Activated CD8-positive, alpha-beta memory T cell treated with anti-CD3 and anti-CD28 coated beads, Interleukin-2, amount 10 ng/mL, durations not matched to agents 7 days and 5 days (primary cell): Measurements from ENCODE around the gene AZU1. TPM values are rescaled to one million over a fixed set of nuclear protein-coding genes. Genes with fewer than 3 reads are reported as not detected.

Experiments used
- ATAC-seq: fragments of 150-1000 bp; cut with Tn5 transposase; one replicate; pipeline ENCODE4 v1.10.0; 2021; ENCODE audit warnings: moderate library complexity
- CTCF ChIA-PET: fragments of 350-600 bp; sonication (Branson Sonifier 250); formaldehyde crosslinking; loops from one replicate; lab custom pipeline; 2021; ENCODE audit warnings: antibody characterized with exemption; lab: Charles Lee
- DNase-seq: peaks from one replicate; pipeline ENCODE4 v3.0.0-alpha.2; 2020
- H3K27ac Mint-ChIP-seq: one replicate; pipeline ENCODE4 v1.8.0; 2021; ENCODE audit warnings: mild to moderate bottlenecking, mixed read lengths
- H3K27me3 Mint-ChIP-seq: one replicate; pipeline ENCODE4 v1.8.0; 2021; ENCODE audit warnings: mixed read lengths
- H3K36me3 Mint-ChIP-seq: one replicate; pipeline ENCODE4 v1.8.0; 2021; ENCODE audit warnings: mild to moderate bottlenecking, mixed read lengths
- H3K4me1 Mint-ChIP-seq: one replicate; pipeline ENCODE4 v1.8.0; 2021; ENCODE audit warnings: mixed read lengths
- H3K4me3 Mint-ChIP-seq: one replicate; pipeline ENCODE4 v1.8.0; 2021; ENCODE audit warnings: mild to moderate bottlenecking, moderate library complexity, mixed read lengths
- H3K9me3 Mint-ChIP-seq: one replicate; pipeline ENCODE4 v1.8.0; 2022; ENCODE audit warnings: low read depth, mixed read lengths
- total RNA-seq, 2 experiments: library from RNA; stranded (reverse); gene quantifications; one replicate each; pipeline ENCODE4 v1.2.3, GENCODE V29; 2021

AZU1 gene
- total RNA-seq, 2 experiments from 2014 or later = not detected

GRCh38 chr19:867301-867793 lies 39.7 kb downstream of the AZU1 start:
- H3K4me1 Mint-ChIP-seq = peaks cover 22% of the 10 kb centered on the region
- CTCF ChIA-PET = no interaction called here
- ATAC-seq (no peak), DNase-seq (no peak)
- no peak overlapping the region for H3K4me3 Mint-ChIP-seq
- H3K27ac Mint-ChIP-seq = no peak overlapping the region
- peaks cover 8% of the 10 kb centered on the region for H3K36me3 Mint-ChIP-seq
- H3K27me3 Mint-ChIP-seq = no peaks in the 10 kb centered on the region
- no peaks in the 10 kb centered on the region for H3K9me3 Mint-ChIP-seq

DNA sequence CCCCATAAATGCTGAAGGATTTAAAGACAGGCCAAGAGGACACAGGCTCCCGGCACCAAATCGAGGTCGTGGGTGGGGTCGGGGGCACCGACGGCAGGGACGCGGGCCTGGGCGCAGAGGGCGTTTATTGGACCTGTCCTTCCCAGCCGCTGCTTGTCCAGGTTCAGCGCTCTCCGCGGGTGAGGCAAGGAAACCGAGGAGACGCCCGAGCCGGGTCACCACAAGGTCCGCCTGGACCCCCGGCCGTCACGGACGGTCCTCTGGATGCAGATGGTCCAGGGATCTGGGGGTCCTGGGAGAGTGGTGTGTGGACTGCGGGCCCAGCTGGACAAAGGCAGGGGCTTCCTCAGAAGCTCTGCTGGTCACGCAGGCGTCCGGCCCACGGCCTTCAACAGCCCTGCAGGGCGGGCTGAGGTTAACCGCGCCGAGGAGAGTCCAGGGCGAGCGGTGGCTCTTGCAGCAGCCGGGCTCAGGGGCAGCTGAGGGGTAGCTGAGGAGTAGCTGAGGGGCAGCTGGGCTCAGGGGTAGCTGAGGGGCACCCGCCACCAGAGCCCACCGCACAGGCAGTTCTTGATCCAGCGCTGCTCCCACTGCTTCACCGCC lies 40.3 kb downstream of the AZU1 start:
- peaks cover 21% of the 10 kb centered on the region for H3K4me1 Mint-ChIP-seq
- DNase-seq (no peak), ATAC-seq (no peak)
- CTCF ChIA-PET = no interaction called here
- no peaks in the 10 kb centered on the region for H3K27me3 Mint-ChIP-seq
- H3K27ac Mint-ChIP-seq = no peak overlapping the region
- peaks cover 8% of the 10 kb centered on the region for H3K36me3 Mint-ChIP-seq
- no peaks in the 10 kb centered on the region for H3K9me3 Mint-ChIP-seq
- no peak overlapping the region for H3K4me3 Mint-ChIP-seq

DNA sequence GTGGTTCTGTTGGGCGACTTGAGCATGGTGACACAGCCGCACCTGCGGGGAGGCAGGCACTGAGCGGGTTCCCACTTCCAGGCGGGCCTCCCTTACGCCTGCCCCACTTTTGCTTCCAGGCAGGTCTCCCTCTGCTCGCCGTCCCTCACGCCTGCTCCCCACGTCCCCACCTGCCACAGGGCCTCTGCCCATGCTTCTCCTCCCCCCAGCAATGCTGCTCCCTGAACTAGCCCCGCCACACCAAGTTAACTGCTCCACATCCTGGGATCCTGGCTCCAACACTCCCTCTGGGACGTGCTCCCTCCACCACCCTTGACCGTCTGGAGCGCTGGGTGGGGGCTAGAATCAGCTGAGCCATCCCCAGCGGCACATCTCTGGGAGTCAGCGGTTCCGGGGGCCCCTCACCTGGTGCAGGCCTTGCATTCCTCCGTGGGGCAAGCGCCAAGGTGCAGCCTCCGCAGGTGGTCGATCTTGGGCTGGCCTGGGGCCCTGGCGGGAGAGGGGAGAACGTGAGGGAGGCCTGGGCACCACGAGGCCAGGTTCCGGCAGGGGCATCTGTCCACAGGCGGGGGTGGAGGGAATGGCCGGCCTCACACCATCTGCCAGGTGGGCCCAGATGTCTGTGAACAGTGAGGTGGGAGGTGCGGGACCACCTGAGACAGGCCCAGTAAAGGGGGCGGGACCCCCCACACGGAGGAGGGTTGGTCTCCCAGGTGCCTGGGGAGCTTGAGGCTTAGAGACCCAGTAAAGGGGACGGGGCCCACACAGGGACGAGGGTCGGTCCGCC lies 41.0 kb downstream of the AZU1 start:
- Mint-ChIP-seq H3K9me3 (no peaks in the 10 kb centered on the region), H3K36me3 (peaks cover 8% of the 10 kb centered on the region), H3K27ac (no peak overlapping the region), H3K4me1 (peaks cover 15% of the 10 kb centered on the region), H3K27me3 (no peaks in the 10 kb centered on the region), H3K4me3 (no peak overlapping the region)
- no peak for DNase-seq
- CTCF ChIA-PET = no interaction called here
- no peak for ATAC-seq

GRCh38 chr19:869245-870177 lies 41.9 kb downstream of the AZU1 start:
- no peak for ATAC-seq
- CTCF ChIA-PET = no interaction called here

GRCh38 chr19:870314-870713 lies 42.7 kb downstream of the AZU1 start:
- DNase-seq = no peak
- no peaks in the 10 kb centered on the region for H3K27me3 Mint-ChIP-seq
- H3K36me3 Mint-ChIP-seq = peaks cover 8% of the 10 kb centered on the region
- CTCF ChIA-PET = no interaction called here
- ATAC-seq = no peak
- H3K9me3 Mint-ChIP-seq = no peaks in the 10 kb centered on the region
- no peak overlapping the region for H3K27ac Mint-ChIP-seq
- H3K4me3 Mint-ChIP-seq = no peak overlapping the region
- H3K4me1 Mint-ChIP-seq = peaks cover 9% of the 10 kb centered on the region

More at GRCh38 chr19:869245-870177, 41.9 kb downstream of the AZU1 start:
- Mint-ChIP-seq H3K36me3 (peaks cover 8% of the 10 kb centered on the region), H3K27me3 (no peaks in the 10 kb centered on the region), H3K4me1 (peaks cover 9% of the 10 kb centered on the region), H3K27ac (peak overlapping the region; percentile 49), H3K9me3 (no peaks in the 10 kb centered on the region), H3K4me3 (no peak overlapping the region)
- no peak for DNase-seq

- H3K27ac Mint-ChIP-seq = no peak overlapping the region
- peaks cover 9% of the 10 kb centered on the region for H3K4me1 Mint-ChIP-seq
- H3K27me3 Mint-ChIP-seq = no peaks in the 10 kb centered on the region
- no peaks in the 10 kb centered on the region for H3K9me3 Mint-ChIP-seq
- DNase-seq = no peak
- no peak overlapping the region for H3K4me3 Mint-ChIP-seq
- ATAC-seq = no peak
- CTCF ChIA-PET = no interaction called here
- peaks cover 8% of the 10 kb centered on the region for H3K36me3 Mint-ChIP-seq
Observed at GRCh38 chr19:870963-871401, 43.3 kb downstream of the AZU1 start.

- DNase-seq (no peak), ATAC-seq (no peak)
- Mint-ChIP-seq H3K27ac (peak overlapping the region; percentile 88), H3K4me1 (peaks cover 9% of the 10 kb centered on the region), H3K9me3 (no peaks in the 10 kb centered on the region), H3K27me3 (no peaks in the 10 kb centered on the region), H3K36me3 (peaks cover 8% of the 10 kb centered on the region), H3K4me3 (peak overlapping the region; percentile 74)
- CTCF ChIA-PET = interaction anchor here (1.0 to 1.8 kb wide), 2 partner anchors 8 to 112 kb away, joined by 3 to 8 read pairs; partner anchors contain the start of gene WDR18
Observed at GRCh38 chr19:871446-872265, 44.0 kb downstream of the AZU1 start.

DNA sequence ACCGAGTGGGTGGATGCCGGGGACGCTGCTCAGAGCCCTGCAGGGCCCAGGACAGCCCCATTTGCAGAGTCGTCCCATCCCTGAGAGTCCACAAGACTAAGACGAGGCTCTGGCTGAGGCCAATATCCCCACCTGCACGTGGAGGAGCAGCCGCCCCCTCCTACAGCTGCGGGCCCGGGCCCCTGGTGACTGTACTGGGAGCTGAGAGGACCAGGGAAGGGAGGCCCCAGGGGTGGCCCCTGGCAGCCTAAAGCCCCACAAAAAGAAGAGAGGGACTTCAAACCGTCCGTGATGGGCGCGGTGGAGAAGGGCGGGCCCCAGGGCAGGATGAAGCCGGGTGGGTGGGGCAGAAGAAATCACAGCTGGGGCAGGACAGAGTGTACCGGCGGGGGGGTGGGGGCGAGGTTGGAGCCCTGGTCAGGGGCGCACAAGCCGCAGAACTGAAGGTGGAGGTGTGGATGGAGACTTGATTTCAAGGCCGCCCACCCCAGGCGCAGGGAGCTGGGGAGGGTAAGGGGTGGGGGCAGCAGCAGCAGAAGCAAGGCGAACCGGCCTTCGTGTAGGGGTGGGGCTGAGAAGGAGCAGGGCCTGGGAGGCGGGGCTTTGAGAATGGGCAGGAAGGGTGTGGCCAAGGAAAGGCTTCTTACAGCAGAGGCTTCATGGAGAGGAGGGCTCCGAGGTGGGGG lies 44.8 kb downstream of the AZU1 start:
- H3K9me3 Mint-ChIP-seq = no peaks in the 10 kb centered on the region
- H3K36me3 Mint-ChIP-seq = peaks cover 8% of the 10 kb centered on the region
- H3K4me3 Mint-ChIP-seq = peak overlapping the region; percentile 74
- H3K27ac Mint-ChIP-seq = peak overlapping the region; percentile 88
- peak; percentile 94 for DNase-seq
- ATAC-seq = peak; percentile 91
- no peaks in the 10 kb centered on the region for H3K27me3 Mint-ChIP-seq
- H3K4me1 Mint-ChIP-seq = peaks cover 9% of the 10 kb centered on the region
- CTCF ChIA-PET = interaction anchor here (1.0 to 1.8 kb wide), 2 partner anchors 9 to 112 kb away, joined by 3 to 8 read pairs; partner anchors contain the start of gene WDR18

DNA sequence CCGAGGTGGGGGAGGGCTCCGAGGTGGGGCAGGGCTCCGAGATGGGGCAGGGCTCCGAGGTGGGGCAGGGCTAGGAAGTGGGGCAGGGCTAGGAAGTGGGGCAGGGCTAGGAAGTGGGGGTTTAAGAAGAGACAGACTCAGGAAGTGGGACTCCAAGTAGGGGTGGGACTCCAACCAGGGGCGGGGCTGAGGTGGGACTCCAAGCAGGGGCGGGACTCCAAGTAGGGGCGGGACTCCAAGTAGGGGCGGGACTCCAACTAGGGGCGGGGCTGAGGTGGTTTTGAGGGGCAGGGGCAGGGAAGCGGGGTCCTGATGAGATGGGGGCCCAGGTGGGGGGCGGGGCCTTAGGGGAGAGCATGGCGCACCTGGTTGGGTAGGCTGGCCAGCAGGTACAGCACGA lies 45.4 kb downstream of the AZU1 start:
- peaks cover 9% of the 10 kb centered on the region for H3K4me1 Mint-ChIP-seq
- CTCF ChIA-PET = interaction anchor here (0.6 to 1.8 kb wide), 2 partner anchors 10 to 185 kb away, joined by 3 to 8 read pairs; no protein-coding TSS in a partner anchor

GRCh38 chr19:873561-874041 lies 46.0 kb downstream of the AZU1 start:
- Mint-ChIP-seq H3K9me3 (no peaks in the 10 kb centered on the region), H3K4me1 (peaks cover 9% of the 10 kb centered on the region), H3K36me3 (peaks cover 3% of the 10 kb centered on the region), H3K27ac (no peak overlapping the region), H3K27me3 (no peaks in the 10 kb centered on the region), H3K4me3 (no peak overlapping the region)
- DNase-seq = no peak
- no peak for ATAC-seq
- CTCF ChIA-PET = interaction anchor here (0.6 kb wide), 1 partner anchor 185 kb away, joined by 3 read pairs; no protein-coding TSS in a partner anchor

More for the DNA sequence above, 45.4 kb downstream of the AZU1 start:
- no peaks in the 10 kb centered on the region for H3K27me3 Mint-ChIP-seq
- H3K27ac Mint-ChIP-seq = peak overlapping the region; percentile 74
- H3K4me3 Mint-ChIP-seq = no peak overlapping the region
- ATAC-seq (peak; percentile 82), DNase-seq (peak; percentile 91)
- peaks cover 5% of the 10 kb centered on the region for H3K36me3 Mint-ChIP-seq
- H3K9me3 Mint-ChIP-seq = no peaks in the 10 kb centered on the region

DNA sequence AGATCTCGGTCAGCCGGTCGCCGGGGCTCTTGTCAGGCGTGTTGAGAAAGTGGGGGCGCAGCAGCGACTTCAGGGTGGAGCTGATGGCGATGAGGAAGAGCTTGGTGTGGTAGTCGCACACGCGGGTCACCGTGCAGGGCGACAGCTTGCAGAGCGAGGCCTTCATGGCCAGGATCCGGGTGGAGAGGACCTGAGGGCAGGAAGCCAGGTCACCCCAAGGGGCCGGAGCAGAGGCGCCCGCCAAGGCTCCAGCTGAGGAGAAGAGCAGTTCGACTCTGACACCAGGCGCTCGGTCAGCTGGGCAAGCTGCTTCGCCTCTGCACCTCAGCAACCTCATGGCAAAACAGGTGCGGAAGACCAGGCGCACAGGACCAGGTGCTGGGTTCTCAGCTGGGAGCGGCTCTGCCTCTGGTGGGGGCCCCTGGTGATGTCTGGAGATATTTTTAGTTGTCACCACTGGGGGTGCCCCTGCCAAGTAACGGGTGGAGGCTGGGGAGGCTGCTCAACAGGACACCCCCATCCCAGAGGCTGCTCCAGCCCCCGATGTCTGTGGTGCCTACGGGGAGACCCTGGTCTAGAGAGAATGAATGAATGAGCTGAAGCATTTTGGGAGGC lies 47.7 kb downstream of the AZU1 start:
- no peak overlapping the region for H3K4me3 Mint-ChIP-seq
- H3K4me1 Mint-ChIP-seq = peaks cover 9% of the 10 kb centered on the region
- H3K36me3 Mint-ChIP-seq = peaks cover 1% of the 10 kb centered on the region
- H3K27ac Mint-ChIP-seq = peak overlapping the region; percentile 48
- no peak for DNase-seq
- H3K9me3 Mint-ChIP-seq = no peaks in the 10 kb centered on the region
- CTCF ChIA-PET = interaction anchor here (0.9 kb wide), 1 partner anchor 18 kb away, joined by 4 read pairs; the partner anchor contains the start of genes MED16 and RNU6-9
- H3K27me3 Mint-ChIP-seq = no peaks in the 10 kb centered on the region
- no peak for ATAC-seq
